HEK293 (cell line): ENCODE data around the gene CX3CL1.

ENCODE experiments used
- CTCF ChIA-PET: fragments of 350-600 bp; formaldehyde crosslinking; extraction: SDS; loops from one replicate; lab custom pipeline; 2021; ENCODE audit warnings: antibody characterized with exemption; lab: Yijun Ruan, JAX
- POLR2A ChIA-PET: fragments of 300-600 bp; formaldehyde crosslinking; extraction: SDS; loops from one replicate; lab custom pipeline; 2020; ENCODE audit warnings: antibody characterized with exemption, inconsistent platforms; lab: Yijun Ruan, JAX
- H3K27ac ChIP-seq: fragments of 200-500 bp; sonication (Bioruptor generic); 2 replicates; pipeline ENCODE4 v1.5.1; 2014; ENCODE audit warnings: low read depth, low read length, control low read depth, inconsistent platforms; ENCODE audit errors: extremely low read depth
- H3K36me3 ChIP-seq, 2 experiments: fragments of 200-500 bp in 1 of 2; sonication (Bioruptor generic) in 1 of 2; 1 replicate in 1 of 2; 2 replicates in 1 of 2; pipeline ENCODE4 v1.5.1; 2014 to 2017; ENCODE audit warnings: inconsistent platforms in 2 of 2, low read length in 2 of 2; ENCODE audit not compliant: control insufficient read depth in 2 of 2, insufficient read depth in 1 of 2
- H3K4me1 ChIP-seq: fragments of 200-500 bp; sonication (Bioruptor generic); 2 replicates; pipeline ENCODE4 v1.5.1; 2014; ENCODE audit warnings: mild to moderate bottlenecking, low read length, inconsistent platforms; ENCODE audit not compliant: control insufficient read depth, insufficient read depth
- H3K4me3 ChIP-seq: 2 replicates; pipeline ENCODE4 v1.5.1; 2011; ENCODE audit warnings: low read depth, mild to moderate bottlenecking, control low read depth, low read length, moderate library complexity
- H3K9me3 ChIP-seq: fragments of 200-500 bp; sonication (Bioruptor generic); 2 replicates; pipeline ENCODE4 v1.5.1; 2014; ENCODE audit warnings: low read depth, low read length, inconsistent platforms; ENCODE audit not compliant: control insufficient read depth, insufficient read depth
- ZBTB11 ChIP-seq: fragments of 450-650 bp; formaldehyde crosslinking; conservative IDR thresholded peaks from 2 replicates; pipeline ENCODE4 v1.5.1; 2016; ENCODE audit warnings: low read depth, missing biosample characterization, missing genetic modification characterization
- ZFHX2 ChIP-seq: fragments of 450-650 bp; formaldehyde crosslinking; conservative IDR thresholded peaks from 2 replicates; pipeline ENCODE4 v1.5.1; 2016; ENCODE audit warnings: missing biosample characterization, missing genetic modification characterization
- ZNF211 ChIP-seq: fragments of 450-650 bp; formaldehyde crosslinking; IDR thresholded peaks from 2 replicates; pipeline ENCODE4 v1.5.1; 2016; ENCODE audit warnings: low read depth, missing biosample characterization, missing genetic modification characterization
- ZNF354C ChIP-seq: fragments of 450-650 bp; formaldehyde crosslinking; IDR thresholded peaks from 2 replicates; pipeline ENCODE4 v1.5.1; 2016; ENCODE audit warnings: missing biosample characterization, missing genetic modification characterization, low read depth, borderline replicate concordance
- ZNF366 ChIP-seq: fragments of 450-650 bp; formaldehyde crosslinking; conservative IDR thresholded peaks from 2 replicates; pipeline ENCODE4 v1.5.1; 2016; ENCODE audit warnings: missing biosample characterization, missing genetic modification characterization
- ZNF624 ChIP-seq: fragments of 450-650 bp; formaldehyde crosslinking; IDR thresholded peaks from 2 replicates; pipeline ENCODE4 v1.5.1; 2017; ENCODE audit warnings: missing biosample characterization, missing genetic modification characterization
- ZSCAN4 ChIP-seq: fragments of 450-650 bp; formaldehyde crosslinking; IDR thresholded peaks from 2 replicates; pipeline ENCODE4 v1.5.1; 2017; ENCODE audit warnings: missing biosample characterization, missing genetic modification characterization
- TF ChIP-seq, protein P1 (sequence below): fragments of 450-650 bp; formaldehyde crosslinking; IDR thresholded peaks from 2 replicates; pipeline ENCODE4; 2016; ENCODE audit warnings: missing biosample characterization, missing genetic modification characterization
- TF ChIP-seq, protein P2 (sequence below): fragments of 450-650 bp; formaldehyde crosslinking; IDR thresholded peaks from 2 replicates; pipeline ENCODE4 v1.5.1; 2016; ENCODE audit warnings: missing biosample characterization, missing genetic modification characterization, borderline replicate concordance
- TF ChIP-seq, protein P3 (sequence below): fragments of 450-650 bp; formaldehyde crosslinking; IDR thresholded peaks from 2 replicates; pipeline ENCODE4 v1.5.1; 2017; ENCODE audit warnings: missing biosample characterization, missing genetic modification characterization
- TF ChIP-seq, protein P4 (sequence below): fragments of 450-650 bp; formaldehyde crosslinking; IDR thresholded peaks from 2 replicates; pipeline ENCODE4 v1.5.1; 2016; ENCODE audit warnings: missing biosample characterization, missing genetic modification characterization

Gene CX3CL1

DNA sequence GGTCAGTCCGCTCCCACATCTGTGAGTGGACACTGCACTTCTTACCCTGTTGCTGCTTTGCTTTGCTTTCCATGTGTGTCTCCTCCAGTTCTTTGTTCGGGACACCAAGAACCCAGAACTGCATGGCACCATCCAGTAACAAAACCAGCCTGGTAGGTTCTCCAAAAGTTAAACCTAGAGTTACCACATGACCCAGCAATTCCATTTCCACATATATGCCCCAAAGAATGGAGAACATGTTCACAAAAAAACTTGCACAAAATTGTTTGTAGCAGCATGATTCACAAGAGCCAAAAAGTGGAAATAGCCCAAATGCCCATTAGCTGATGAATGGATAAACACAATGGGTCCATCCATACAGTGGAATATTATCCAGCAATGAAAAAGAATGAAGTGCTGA lies 24.0 kb upstream of the CX3CL1 start:
- H3K4me3 ChIP-seq, result no peak overlapping the region
- POLR2A ChIA-PET, result no interaction called here

More for the DNA sequence above, 24.0 kb upstream of the CX3CL1 start:
- CTCF ChIA-PET, result no interaction called here
- TF ChIP-seq ZNF366 (no peak), ZNF211 (tag by site-specific recombination) (no peak), ZFHX2 (tag by site-specific recombination) (no peak), ZNF624 (tag by site-specific recombination) (no peak), ZSCAN4 (tag by site-specific recombination) (no peak), ZNF354C (tag by site-specific recombination) (no peak), ZBTB11 (tag by site-specific recombination) (no peak)
- TF ChIP-seq, protein P1, sequence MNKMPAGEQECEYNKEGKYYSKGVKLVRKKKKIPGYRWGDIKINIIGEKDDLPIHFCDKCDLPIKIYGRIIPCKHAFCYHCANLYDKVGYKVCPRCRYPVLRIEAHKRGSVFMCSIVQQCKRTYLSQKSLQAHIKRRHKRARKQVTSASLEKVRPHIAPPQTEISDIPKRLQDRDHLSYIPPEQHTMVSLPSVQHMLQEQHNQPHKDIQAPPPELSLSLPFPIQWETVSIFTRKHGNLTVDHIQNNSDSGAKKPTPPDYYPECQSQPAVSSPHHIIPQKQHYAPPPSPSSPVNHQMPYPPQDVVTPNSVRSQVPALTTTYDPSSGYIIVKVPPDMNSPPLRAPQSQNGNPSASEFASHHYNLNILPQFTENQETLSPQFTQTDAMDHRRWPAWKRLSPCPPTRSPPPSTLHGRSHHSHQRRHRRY (tag by site-specific recombination), result no peak
- TF ChIP-seq, protein P2, sequence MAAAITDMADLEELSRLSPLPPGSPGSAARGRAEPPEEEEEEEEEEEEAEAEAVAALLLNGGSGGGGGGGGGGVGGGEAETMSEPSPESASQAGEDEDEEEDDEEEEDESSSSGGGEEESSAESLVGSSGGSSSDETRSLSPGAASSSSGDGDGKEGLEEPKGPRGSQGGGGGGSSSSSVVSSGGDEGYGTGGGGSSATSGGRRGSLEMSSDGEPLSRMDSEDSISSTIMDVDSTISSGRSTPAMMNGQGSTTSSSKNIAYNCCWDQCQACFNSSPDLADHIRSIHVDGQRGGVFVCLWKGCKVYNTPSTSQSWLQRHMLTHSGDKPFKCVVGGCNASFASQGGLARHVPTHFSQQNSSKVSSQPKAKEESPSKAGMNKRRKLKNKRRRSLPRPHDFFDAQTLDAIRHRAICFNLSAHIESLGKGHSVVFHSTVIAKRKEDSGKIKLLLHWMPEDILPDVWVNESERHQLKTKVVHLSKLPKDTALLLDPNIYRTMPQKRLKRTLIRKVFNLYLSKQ, result no peak
- TF ChIP-seq, protein P3, sequence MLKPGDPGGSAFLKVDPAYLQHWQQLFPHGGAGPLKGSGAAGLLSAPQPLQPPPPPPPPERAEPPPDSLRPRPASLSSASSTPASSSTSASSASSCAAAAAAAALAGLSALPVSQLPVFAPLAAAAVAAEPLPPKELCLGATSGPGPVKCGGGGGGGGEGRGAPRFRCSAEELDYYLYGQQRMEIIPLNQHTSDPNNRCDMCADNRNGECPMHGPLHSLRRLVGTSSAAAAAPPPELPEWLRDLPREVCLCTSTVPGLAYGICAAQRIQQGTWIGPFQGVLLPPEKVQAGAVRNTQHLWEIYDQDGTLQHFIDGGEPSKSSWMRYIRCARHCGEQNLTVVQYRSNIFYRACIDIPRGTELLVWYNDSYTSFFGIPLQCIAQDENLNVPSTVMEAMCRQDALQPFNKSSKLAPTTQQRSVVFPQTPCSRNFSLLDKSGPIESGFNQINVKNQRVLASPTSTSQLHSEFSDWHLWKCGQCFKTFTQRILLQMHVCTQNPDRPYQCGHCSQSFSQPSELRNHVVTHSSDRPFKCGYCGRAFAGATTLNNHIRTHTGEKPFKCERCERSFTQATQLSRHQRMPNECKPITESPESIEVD (tag by site-specific recombination), result no peak
- TF ChIP-seq, protein P4, sequence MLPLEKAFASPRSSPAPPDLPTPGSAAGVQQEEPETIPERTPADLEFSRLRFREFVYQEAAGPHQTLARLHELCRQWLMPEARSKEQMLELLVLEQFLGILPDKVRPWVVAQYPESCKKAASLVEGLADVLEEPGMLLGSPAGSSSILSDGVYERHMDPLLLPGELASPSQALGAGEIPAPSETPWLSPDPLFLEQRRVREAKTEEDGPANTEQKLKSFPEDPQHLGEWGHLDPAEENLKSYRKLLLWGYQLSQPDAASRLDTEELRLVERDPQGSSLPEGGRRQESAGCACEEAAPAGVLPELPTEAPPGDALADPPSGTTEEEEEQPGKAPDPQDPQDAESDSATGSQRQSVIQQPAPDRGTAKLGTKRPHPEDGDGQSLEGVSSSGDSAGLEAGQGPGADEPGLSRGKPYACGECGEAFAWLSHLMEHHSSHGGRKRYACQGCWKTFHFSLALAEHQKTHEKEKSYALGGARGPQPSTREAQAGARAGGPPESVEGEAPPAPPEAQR (tag by site-specific recombination), result no peak
- H3K9me3 ChIP-seq, result no peaks in the 10 kb centered on the region
- H3K4me1 ChIP-seq, result no peaks in the 10 kb centered on the region
- no peaks in the 10 kb centered on the region for H3K36me3 ChIP-seq
- H3K27ac ChIP-seq, result no peak overlapping the region
